Nephron progenitor cell (in vitro differentiated cells): ENCODE results near the gene S100A4.

ENCODE experiments used
- DNase-seq: peaks from one replicate; pipeline ENCODE4 v3.0.0; 2021
- H3K27ac Mint-ChIP-seq: 2 replicates; pipeline ENCODE4 v1.8.0; 2021; ENCODE audit warnings: mild to moderate bottlenecking, moderate library complexity, mixed read lengths
- H3K27me3 Mint-ChIP-seq: 2 replicates; pipeline ENCODE4 v1.8.0; 2021; ENCODE audit warnings: mild to moderate bottlenecking, low read depth, mixed read lengths; ENCODE audit not compliant: poor library complexity
- H3K36me3 Mint-ChIP-seq: 2 replicates; pipeline ENCODE4 v1.8.0; 2021; ENCODE audit warnings: low read depth, mixed read lengths
- H3K4me1 Mint-ChIP-seq: 2 replicates; pipeline ENCODE4 v1.8.0; 2021; ENCODE audit warnings: mixed read lengths
- H3K4me3 Mint-ChIP-seq: 2 replicates; pipeline ENCODE4 v1.8.0; 2021; ENCODE audit warnings: mild to moderate bottlenecking, moderate library complexity, mixed read lengths
- H3K9me3 Mint-ChIP-seq: 2 replicates; pipeline ENCODE4 v1.8.0; 2021; ENCODE audit warnings: mild to moderate bottlenecking, moderate library complexity, mixed read lengths
- CTCF ChIP-seq: fragments of 200-600 bp; sonication (generic); IDR thresholded peaks from 2 replicates; pipeline ENCODE4 v1.5.0; 2021; ENCODE audit warnings: antibody characterized with exemption

The S100A4 gene

GRCh38 chr1:153546796-153547559 is 1.4 kb upstream of the S100A4 start:
- peaks cover 2% of the 10 kb centered on the region for H3K27me3 Mint-ChIP-seq
- H3K36me3 Mint-ChIP-seq = no peaks in the 10 kb centered on the region
- TF ChIP-seq CTCF = no peak
- no peak overlapping the region for H3K4me3 Mint-ChIP-seq
- H3K27ac Mint-ChIP-seq = peak overlapping the region; percentile 92
- peaks cover 97% of the 10 kb centered on the region for H3K4me1 Mint-ChIP-seq
- no peaks in the 10 kb centered on the region for H3K9me3 Mint-ChIP-seq
- no peak for DNase-seq

- no peak overlapping the region for H3K4me3 Mint-ChIP-seq
- H3K27me3 Mint-ChIP-seq = peaks cover 3% of the 10 kb centered on the region
- H3K36me3 Mint-ChIP-seq = no peaks in the 10 kb centered on the region
- no peak for TF ChIP-seq CTCF
- peaks cover 100% of the 10 kb centered on the region for H3K4me1 Mint-ChIP-seq
- no peak for DNase-seq
- H3K9me3 Mint-ChIP-seq = no peaks in the 10 kb centered on the region
- H3K27ac Mint-ChIP-seq = no peak overlapping the region
These were observed 765 bp upstream of the S100A4 start for GRCh38 chr1:153546371-153546770.

GRCh38 chr1:153544453-153545066 is 1.0 kb downstream of the S100A4 start:
- H3K4me3 Mint-ChIP-seq = peak overlapping the region; percentile 60
- peak overlapping the region; percentile 86 for H3K27ac Mint-ChIP-seq

GRCh38 chr1:153543736-153544135 is 1.9 kb downstream of the S100A4 start:
- DNase-seq = no peak
- Mint-ChIP-seq H3K27me3 (peaks cover 8% of the 10 kb centered on the region), H3K4me3 (no peak overlapping the region), H3K4me1 (peaks cover 95% of the 10 kb centered on the region), H3K36me3 (no peaks in the 10 kb centered on the region), H3K27ac (no peak overlapping the region), H3K9me3 (no peaks in the 10 kb centered on the region)
- TF ChIP-seq CTCF = no peak

More at GRCh38 chr1:153544453-153545066, 1.0 kb downstream of the S100A4 start:
- Mint-ChIP-seq H3K27me3 (peaks cover 8% of the 10 kb centered on the region), H3K4me1 (peaks cover 100% of the 10 kb centered on the region), H3K9me3 (no peaks in the 10 kb centered on the region), H3K36me3 (no peaks in the 10 kb centered on the region)
- DNase-seq = no peak
- no peak for TF ChIP-seq CTCF

GRCh38 chr1:153542956-153543711 is 2.5 kb downstream of the S100A4 start:
- H3K4me3 Mint-ChIP-seq = no peak overlapping the region
- no peak for DNase-seq
- H3K9me3 Mint-ChIP-seq = no peaks in the 10 kb centered on the region
- no peaks in the 10 kb centered on the region for H3K36me3 Mint-ChIP-seq
- peak overlapping the region; percentile 31 for H3K27ac Mint-ChIP-seq
- peaks cover 8% of the 10 kb centered on the region for H3K27me3 Mint-ChIP-seq
- no peak for TF ChIP-seq CTCF
- H3K4me1 Mint-ChIP-seq = peaks cover 95% of the 10 kb centered on the region
